ENCODE measurements around the gene PEAK3.
A peak's percentile ranks its signal among the peaks of the same experiment; 100 is the strongest.

The PEAK3 gene

GRCh38 chr19:2235381-2236063 is 46.5 kb downstream of the PEAK3 start:
- peak; percentile 98 for DNase-seq

DNA sequence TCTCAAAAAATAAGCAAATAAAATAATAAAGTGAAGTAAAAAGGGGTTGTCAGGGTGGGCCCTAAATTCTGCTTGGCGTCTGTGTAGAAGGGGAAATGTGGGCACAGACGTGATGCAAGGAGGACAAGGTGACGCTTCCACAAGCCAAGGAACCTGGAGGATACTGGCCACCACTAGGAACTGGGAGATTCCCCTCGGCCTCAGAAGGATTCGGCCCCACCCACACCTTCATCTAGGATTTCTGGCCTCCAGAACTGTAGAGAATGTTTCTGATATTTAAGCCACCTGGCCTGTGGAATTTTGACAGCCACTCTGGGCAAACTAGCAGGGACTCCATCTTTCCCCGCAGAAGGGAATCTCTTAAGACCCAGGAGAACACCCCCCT is 47.0 kb downstream of the PEAK3 start:
- no peak for DNase-seq

DNA sequence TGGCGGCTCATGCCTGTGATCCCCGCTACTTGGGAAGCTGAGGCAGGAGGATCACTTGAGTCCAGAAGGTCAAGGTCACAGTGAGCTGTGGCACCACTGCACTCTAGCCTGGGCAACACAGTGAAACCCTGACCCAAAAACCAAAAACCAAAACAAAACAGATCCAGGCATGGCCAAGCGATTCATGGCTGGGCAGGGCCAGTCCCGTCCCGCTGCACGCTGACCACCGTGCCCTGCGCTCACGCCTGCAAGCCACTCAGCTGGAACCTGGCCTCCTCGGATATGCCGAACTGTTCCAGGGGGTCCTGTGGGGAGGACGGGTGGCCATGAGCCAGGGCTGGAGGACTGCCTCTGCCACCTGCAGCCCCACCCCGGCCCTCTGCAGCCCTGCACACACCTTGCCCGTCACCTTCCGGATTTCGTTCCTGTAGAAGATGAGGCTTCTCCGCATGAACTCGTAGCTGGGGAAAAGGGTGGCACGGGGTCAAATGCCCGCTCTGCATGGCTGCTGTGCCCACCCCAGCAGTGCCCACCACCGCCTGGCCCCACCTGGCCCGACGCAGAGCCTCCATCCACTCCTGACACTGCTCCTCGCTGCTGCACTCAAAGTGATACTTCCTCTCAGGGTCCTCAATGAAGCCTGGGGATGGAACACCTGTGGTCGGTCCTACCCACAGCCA is 48.2 kb downstream of the PEAK3 start:
- DNase-seq, result no peak

DNA sequence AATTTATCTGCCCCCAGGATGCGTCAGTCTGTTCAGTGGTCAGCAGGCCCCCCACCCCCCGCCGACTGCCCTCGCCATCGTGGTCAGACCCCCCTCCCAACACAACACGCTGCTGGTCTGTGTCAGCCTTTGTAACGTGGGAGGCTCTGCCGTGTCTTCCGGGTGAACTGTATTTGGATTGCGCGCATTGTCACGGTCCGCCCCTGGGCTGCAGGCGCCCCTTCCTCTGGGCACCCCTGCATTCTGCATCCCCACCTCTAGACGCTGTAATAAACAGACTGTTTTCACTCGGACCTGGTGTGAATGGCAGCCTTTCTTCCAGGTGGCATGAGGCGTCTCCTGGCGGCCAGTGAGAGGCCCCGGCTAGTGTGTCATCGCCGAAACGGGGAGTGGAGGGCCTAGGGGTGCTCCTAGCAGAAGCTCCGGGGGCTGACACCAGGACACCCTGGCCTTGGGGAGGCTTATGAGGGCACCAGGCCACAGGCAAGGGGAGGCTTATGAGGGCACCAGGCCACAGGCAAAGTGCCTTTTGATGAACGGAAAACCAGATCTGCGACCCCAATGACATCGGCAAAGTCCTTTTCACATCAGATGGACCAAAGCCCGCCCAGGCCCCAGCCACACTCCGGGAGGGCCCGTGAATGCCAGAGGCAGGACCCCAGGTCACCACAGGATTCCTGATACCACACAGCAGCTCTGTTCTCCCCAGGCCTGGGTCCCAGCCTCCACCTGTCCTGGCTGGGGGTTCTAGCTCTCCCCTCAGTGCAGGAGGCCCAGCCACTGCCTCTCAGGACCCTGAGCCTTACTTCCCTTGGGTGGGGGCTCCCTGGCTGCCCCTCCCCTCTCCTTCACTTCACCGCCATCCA is 49.5 kb downstream of the PEAK3 start:
- DNase-seq, result no peak

GRCh38 chr19:2231621-2232221 is 50.3 kb downstream of the PEAK3 start:
- peak; percentile 53 for DNase-seq

DNA sequence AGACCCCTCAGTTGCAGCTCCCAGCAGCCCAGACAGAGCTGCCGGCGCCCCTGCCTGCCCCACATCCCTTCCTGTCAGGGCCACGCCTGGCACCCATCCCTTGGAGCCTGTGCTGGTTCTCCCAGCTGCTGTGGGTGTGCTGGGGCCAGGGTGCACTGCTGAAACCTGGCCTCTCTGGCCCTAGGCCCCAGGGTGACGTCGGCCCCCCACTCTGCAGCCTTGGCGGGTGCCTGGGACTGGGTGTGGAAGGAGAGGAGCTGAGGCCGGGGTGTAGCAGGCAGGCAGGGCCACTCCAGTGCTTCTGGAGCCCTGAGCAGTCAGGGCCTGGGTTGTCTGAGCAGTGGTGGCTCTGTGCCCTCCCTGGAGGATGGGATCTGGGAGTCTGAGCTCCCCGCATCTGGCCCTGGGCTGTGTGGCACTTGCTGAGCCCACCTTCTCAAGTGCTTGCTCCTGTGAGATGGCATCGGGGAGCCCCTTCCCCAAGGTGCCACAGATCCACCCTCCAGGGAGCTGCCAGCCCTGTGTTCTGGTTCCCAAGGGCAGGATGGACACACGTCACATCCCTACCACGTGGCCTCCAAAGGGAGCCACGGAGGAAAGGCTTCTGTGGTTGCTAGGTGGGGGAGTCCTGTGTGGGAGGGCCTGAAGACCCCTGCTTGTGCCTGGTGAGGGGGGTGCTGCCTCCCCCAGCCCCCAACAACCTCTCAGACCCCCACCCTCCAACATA is 51.0 kb downstream of the PEAK3 start:
- DNase-seq, result no peak

- DNase-seq, result no peak
These were observed 51.9 kb downstream of the PEAK3 start for GRCh38 chr19:2230033-2230531.

DNA sequence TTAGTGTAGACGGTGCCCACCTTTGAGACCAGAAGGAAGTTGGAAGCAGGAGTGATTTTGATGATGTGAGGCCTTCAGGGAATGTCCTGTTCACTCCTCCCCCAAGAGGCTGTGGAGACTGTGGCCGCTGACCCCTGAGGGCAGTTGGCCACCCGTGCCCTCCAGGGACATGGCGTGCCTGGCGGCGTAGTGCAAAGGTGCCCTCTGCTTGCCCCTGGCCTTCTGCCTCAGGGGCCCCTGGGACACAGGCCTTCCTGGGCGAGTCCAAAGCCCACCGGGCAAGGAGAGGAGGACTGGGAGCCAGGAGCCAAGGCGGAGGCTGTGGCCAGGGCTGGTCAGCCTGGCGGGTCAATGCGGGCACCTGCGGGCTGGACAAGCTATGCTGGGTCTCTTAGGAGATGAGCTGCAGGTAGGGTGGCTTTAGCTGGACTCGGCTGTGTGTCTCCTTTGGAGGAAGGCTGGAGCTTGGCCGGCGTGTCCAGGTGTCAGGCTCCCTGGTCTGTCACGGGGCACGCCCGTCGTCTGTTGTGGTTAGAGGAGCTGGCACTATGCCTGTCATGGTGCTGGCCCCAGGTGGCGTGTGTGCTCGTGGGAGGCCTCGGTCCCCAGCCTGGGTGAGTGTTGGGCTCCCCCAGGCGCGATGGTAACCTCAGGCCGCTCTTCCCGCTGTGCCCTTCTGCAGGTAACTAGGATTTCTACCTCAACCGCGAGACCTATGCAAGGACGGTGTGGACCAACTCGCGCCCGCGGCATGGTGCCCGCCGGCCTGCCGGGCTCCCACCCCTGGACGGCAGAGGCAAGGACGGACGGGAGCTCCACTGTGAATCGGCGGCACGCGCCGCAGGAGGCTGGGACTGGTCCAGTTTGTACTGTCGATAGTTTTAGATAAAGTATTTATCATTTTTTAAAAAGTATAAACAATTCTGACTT is 52.6 kb downstream of the PEAK3 start:
- DNase-seq, result no peak

DNA sequence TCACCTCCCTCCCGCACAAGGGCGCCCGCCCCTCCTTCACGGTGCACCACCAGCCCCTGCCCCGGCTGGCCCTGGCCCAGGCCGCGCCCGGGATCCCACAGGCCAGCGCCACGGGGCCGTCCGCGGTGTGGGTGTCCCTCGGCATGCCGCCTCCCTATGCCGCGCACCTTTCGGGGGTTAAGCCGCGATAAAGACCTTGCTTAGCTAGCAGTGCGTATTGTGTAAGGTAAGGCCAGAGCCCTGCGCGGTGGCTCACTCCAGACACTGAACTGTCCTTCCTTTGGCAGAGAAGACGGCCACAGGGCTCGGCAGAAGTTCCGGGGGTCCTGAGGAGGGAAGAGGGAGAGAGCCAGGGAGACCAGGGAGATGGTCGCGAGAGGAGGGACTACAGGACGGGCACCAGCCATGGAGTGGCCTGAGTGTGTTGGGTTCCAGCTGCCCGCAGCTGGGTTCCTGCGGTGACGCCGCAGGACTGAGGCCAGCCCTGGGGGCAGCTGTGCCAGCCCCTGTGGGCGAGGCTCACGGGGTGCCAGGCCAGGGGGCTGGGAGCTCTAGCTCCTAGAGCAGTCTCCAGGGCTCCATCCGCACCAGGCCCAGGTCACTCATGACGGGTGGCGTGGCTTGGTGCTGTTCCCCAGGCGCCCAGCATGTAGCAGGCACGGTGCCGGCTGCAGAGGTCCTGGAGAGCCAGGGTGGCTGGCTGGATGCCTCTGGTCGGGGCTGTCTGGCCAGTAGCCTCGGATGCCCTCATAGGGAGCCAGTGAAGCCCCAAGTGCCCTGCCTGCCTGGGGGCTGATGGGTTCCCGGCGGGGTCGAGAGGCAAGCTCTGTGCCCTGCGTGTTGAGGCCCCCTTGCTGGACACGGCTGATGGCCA is 53.6 kb downstream of the PEAK3 start:
- no peak for DNase-seq

- no peak for DNase-seq
These were observed 54.4 kb downstream of the PEAK3 start for GRCh38 chr19:2227415-2228156.

- DNase-seq, result no peak
These were observed 55.1 kb downstream of the PEAK3 start for GRCh38 chr19:2226840-2227360.

DNA sequence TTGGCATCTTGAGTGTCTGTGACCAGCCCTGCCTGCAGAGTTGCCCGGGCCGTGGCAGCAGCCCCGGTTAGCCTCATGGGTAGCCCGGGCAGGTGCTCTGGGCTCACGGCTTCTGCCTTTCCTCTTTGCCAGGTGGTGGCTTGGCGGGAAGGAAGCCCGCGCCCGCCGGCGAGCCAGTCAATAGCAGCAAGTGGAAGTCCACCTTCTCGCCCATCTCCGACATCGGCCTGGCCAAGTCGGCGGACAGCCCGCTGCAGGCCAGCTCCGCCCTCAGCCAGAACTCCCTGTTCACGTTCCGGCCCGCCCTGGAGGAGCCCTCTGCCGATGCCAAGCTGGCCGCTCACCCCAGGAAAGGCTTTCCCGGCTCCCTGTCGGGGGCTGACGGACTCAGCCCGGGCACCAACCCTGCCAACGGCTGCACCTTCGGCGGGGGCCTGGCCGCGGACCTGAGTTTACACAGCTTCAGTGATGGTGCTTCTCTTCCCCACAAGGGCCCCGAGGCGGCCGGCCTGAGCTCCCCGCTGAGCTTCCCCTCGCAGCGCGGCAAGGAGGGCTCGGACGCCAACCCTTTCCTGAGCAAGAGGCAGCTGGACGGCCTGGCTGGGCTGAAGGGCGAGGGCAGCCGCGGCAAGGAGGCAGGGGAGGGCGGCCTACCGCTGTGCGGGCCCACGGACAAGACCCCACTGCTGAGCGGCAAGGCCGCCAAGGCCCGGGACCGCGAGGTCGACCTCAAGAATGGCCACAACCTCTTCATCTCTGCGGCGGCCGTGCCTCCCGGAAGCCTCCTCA is 55.7 kb downstream of the PEAK3 start:
- no peak for DNase-seq

DNA sequence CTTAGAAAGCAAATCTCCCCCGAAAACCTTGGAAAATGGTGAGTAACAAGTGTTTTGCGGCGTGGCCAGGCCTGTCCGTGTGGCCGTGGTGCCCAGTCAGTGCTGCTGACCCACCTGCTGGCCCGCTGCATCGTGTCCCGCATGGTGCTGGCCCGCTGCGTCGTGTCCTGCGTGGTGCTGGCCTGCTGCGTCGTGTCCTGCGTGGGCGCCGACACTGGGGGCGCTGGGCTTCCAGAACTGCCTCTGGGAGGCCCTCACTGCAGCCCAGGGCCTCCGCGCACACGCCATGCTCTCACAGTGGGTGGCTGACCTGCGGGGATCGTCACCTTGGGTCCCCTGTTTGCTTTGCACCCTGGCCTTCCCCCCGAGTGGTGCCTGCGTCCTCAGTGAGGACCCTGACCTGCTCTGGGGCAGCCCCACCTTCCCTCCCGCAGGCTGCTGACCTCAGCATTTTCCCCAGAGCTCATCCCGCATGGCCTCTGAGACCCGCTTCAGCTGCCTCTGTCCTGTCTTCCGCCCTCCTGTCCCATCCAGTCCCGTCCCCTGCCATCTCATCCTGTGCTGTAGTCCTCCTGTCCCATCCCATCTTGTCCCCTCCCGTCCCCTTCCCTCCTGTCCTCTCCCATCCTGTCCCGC is 56.4 kb downstream of the PEAK3 start:
- DNase-seq, result no peak

- DNase-seq, result no peak
These were observed 57.1 kb downstream of the PEAK3 start for GRCh38 chr19:2224754-2225349.
